Nephron (organoid): ENCODE results near the gene ZNF750.

Experiments used
- H3K27ac Mint-ChIP-seq, 3 experiments: 2 replicates each; pipeline ENCODE4 v1.8.0; 2020; ENCODE audit warnings: mixed read lengths in 3 of 3, mild to moderate bottlenecking in 2 of 3, moderate library complexity in 1 of 3
- H3K27me3 Mint-ChIP-seq: 2 replicates; pipeline ENCODE4 v1.8.0; 2021; ENCODE audit warnings: low read depth, mild to moderate bottlenecking, moderate library complexity, mixed read lengths
- H3K36me3 Mint-ChIP-seq: 2 replicates; pipeline ENCODE4 v1.8.0; 2020; ENCODE audit warnings: low read depth, mixed read lengths
- H3K4me1 Mint-ChIP-seq: 2 replicates; pipeline ENCODE4 v1.8.0; 2020; ENCODE audit warnings: mixed read lengths
- H3K4me3 Mint-ChIP-seq, 3 experiments: 2 replicates each; pipeline ENCODE4 v1.8.0; 2020; ENCODE audit warnings: mild to moderate bottlenecking in 3 of 3, mixed read lengths in 3 of 3, moderate library complexity in 2 of 3
- H3K9me3 Mint-ChIP-seq: 2 replicates; pipeline ENCODE4 v1.8.0; 2020; ENCODE audit warnings: mixed read lengths
- CTCF ChIP-seq, 3 experiments: fragments of 200-600 bp; sonication (generic); IDR thresholded peaks; one replicate each; pipeline ENCODE4 v1.5.0; 2021; ENCODE audit warnings: antibody characterized with exemption in 3 of 3; ENCODE audit not compliant: unreplicated experiment in 3 of 3

The ZNF750 gene

DNA sequence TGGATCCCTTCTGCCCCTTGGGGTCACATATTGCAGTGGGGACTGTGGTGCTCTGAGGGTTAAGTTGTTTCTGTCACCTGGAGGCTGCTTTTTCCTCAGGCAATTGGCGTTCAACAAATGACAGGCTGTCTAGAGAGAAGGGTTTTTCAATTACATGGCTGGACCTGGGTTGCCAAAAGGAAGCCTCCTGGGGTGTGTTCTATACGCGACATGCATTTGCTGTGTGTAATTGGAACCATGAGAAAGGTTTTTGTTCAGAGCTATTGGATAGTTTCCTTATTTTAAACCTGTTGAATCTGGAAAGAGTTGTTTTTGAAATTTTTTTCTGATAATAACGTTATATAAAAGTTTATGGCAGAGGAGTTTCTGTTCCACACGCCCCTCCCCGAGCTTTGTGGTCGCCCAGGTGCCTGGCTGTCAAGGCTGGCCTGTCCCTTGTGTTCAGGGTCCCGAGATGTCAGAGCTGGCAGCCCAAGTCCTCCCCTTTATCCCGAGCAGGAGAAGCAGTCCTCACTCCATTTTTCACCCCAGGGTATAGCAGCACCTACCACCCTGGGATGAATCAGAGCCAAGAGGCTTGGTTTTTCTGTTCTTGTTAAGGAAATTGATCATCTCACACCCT, 26.1 kb upstream of the ZNF750 start:
- Mint-ChIP-seq H3K27ac (peak overlapping the region; percentile 80 to 95 (median 93)), H3K27me3 (peaks cover 7% of the 10 kb centered on the region), H3K4me1 (peaks cover 76% of the 10 kb centered on the region), H3K36me3 (peaks cover 11% of the 10 kb centered on the region), H3K4me3 (peak overlapping the region in 1 of 3 experiments; percentile 22), H3K9me3 (no peaks in the 10 kb centered on the region)
- no peak for TF ChIP-seq CTCF (IDR thresholded peaks at IDR 0.05; ENCODE audit: unreplicated experiment in 3 of 3)

DNA sequence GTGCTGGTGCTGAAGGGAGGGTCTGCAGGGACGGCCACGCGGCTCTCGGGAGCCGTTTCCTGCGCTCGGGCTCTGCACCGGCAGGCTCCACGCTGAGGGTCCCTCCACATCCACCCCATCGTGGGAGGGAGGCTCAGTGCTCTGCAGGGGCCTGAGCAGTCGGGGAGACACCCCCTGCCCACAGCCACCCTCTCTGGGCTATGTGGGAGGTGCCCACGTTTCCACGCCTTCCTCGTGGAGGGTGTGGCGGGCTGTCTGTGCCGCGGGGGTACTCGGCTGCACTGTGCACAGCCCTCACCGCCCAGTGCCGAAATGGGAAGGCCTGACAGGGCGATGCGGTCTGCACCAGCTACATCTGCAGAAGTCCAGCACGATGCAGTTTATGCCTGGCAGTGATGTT, 25.5 kb upstream of the ZNF750 start:
- H3K4me3 Mint-ChIP-seq: no peak overlapping the region
- no peaks in the 10 kb centered on the region for H3K9me3 Mint-ChIP-seq
- TF ChIP-seq CTCF (IDR thresholded peaks at IDR 0.05; ENCODE audit: unreplicated experiment in 3 of 3): no peak
- peaks cover 78% of the 10 kb centered on the region for H3K4me1 Mint-ChIP-seq
- peaks cover 5% of the 10 kb centered on the region for H3K36me3 Mint-ChIP-seq
- peaks cover 5% of the 10 kb centered on the region for H3K27me3 Mint-ChIP-seq
- H3K27ac Mint-ChIP-seq: peak overlapping the region; percentile 80 to 95 (median 93)

- peak overlapping the region in 2 of 3 experiments; percentile 74 to 76 for H3K27ac Mint-ChIP-seq
These were observed 25.0 kb upstream of the ZNF750 start for GRCh38 chr17:82864713-82865248.

GRCh38 chr17:82863941-82864712, 24.3 kb upstream of the ZNF750 start:
- Mint-ChIP-seq H3K36me3 (no peaks in the 10 kb centered on the region), H3K9me3 (no peaks in the 10 kb centered on the region), H3K4me1 (peaks cover 83% of the 10 kb centered on the region), H3K27ac (peak overlapping the region; percentile 63 to 76 (median 74)), H3K27me3 (no peaks in the 10 kb centered on the region), H3K4me3 (peak overlapping the region in 1 of 3 experiments; percentile 28)
- TF ChIP-seq CTCF (IDR thresholded peaks at IDR 0.05; ENCODE audit: unreplicated experiment in 3 of 3): no peak

More at GRCh38 chr17:82864713-82865248, 25.0 kb upstream of the ZNF750 start:
- Mint-ChIP-seq H3K27me3 (peaks cover 1% of the 10 kb centered on the region), H3K4me1 (peaks cover 78% of the 10 kb centered on the region), H3K36me3 (peaks cover under 1% of the 10 kb centered on the region), H3K9me3 (no peaks in the 10 kb centered on the region), H3K4me3 (no peak overlapping the region)
- no peak for TF ChIP-seq CTCF (IDR thresholded peaks at IDR 0.05; ENCODE audit: unreplicated experiment in 3 of 3)

GRCh38 chr17:82863383-82863940, 23.6 kb upstream of the ZNF750 start:
- H3K36me3 Mint-ChIP-seq: no peaks in the 10 kb centered on the region
- peaks cover 79% of the 10 kb centered on the region for H3K4me1 Mint-ChIP-seq
- no peaks in the 10 kb centered on the region for H3K9me3 Mint-ChIP-seq
- peak overlapping the region; percentile 63 to 76 (median 74) for H3K27ac Mint-ChIP-seq
- TF ChIP-seq CTCF (IDR thresholded peaks at IDR 0.05; ENCODE audit: unreplicated experiment in 3 of 3): no peak
- H3K27me3 Mint-ChIP-seq: no peaks in the 10 kb centered on the region
- H3K4me3 Mint-ChIP-seq: peak overlapping the region in 2 of 3 experiments; percentile 28 to 62
